OCI-LY3 (cell line): ENCODE results near the gene SLC26A6.

ENCODE experiments used
- EZH2phosphoT487 ChIP-seq: fragments of 200-600 bp; shearing (Covaris generic); IDR thresholded peaks from 2 replicates; pipeline ENCODE4 v1.6.1; 2018; ENCODE audit warnings: antibody characterized with exemption, mixed run types, low read depth
- TF ChIP-seq, protein P1 (sequence below): fragments of 200-600, 300-600 bp; sonication (generic); IDR thresholded peaks from 2 replicates; pipeline ENCODE4 v1.5.1; 2014; ENCODE audit warnings: antibody characterized with exemption, low read length, low read depth

DNA sequence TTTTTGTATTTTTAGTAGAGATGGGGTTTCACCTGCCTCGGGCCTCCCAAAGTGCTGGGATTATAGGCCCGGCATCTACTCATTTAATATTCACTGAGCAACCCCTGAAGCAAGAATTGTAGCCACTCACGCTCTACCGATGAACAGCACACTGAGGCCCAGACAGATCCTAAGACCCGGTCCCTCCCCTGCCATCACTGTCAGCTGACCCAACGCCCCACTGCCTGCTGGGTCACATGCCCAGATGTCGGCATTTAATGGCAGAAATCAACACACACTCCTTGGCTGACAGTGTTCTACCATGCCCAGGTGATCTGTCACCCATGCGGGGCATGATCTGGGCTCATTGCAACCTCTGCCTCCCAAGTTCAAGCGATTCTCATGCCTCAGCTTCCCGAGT, 10.5 kb downstream of the SLC26A6 start:
- TF ChIP-seq, protein P1, sequence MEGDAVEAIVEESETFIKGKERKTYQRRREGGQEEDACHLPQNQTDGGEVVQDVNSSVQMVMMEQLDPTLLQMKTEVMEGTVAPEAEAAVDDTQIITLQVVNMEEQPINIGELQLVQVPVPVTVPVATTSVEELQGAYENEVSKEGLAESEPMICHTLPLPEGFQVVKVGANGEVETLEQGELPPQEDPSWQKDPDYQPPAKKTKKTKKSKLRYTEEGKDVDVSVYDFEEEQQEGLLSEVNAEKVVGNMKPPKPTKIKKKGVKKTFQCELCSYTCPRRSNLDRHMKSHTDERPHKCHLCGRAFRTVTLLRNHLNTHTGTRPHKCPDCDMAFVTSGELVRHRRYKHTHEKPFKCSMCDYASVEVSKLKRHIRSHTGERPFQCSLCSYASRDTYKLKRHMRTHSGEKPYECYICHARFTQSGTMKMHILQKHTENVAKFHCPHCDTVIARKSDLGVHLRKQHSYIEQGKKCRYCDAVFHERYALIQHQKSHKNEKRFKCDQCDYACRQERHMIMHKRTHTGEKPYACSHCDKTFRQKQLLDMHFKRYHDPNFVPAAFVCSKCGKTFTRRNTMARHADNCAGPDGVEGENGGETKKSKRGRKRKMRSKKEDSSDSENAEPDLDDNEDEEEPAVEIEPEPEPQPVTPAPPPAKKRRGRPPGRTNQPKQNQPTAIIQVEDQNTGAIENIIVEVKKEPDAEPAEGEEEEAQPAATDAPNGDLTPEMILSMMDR: no peak
- TF ChIP-seq EZH2phosphoT487: no peak
